HG03354 (cell line): Measurements from ENCODE around the gene CRB2.
A peak's percentile ranks its signal among the peaks of the same experiment; 100 is the strongest.

Source experiments
- ATAC-seq: cut with Tn5 transposase; IDR thresholded peaks from one replicate; pipeline ENCODE4 v1.9.1; 2021; ENCODE audit warnings: mild to moderate bottlenecking; ENCODE audit not compliant: unreplicated experiment, poor library complexity, severe bottlenecking

Gene CRB2

GRCh38 chr9:123345567-123345955, 10.4 kb upstream of the CRB2 start:
- ATAC-seq, result no peak

GRCh38 chr9:123346026-123346425, 10.0 kb upstream of the CRB2 start:
- no peak for ATAC-seq

GRCh38 chr9:123346826-123347225, 9.2 kb upstream of the CRB2 start:
- ATAC-seq, result no peak

GRCh38 chr9:123347289-123348060, 8.5 kb upstream of the CRB2 start:
- ATAC-seq, result no peak

GRCh38 chr9:123348317-123348992, 7.5 kb upstream of the CRB2 start:
- ATAC-seq, result no peak

- no peak for ATAC-seq
Observed at GRCh38 chr9:123349033-123349432, 7.0 kb upstream of the CRB2 start.

GRCh38 chr9:123349691-123350480, 6.1 kb upstream of the CRB2 start:
- peak; percentile 67 for ATAC-seq

GRCh38 chr9:123350590-123351310, 5.2 kb upstream of the CRB2 start:
- ATAC-seq, result no peak

GRCh38 chr9:123353041-123353440, 3.0 kb upstream of the CRB2 start:
- ATAC-seq, result no peak

- peak; percentile 73 for ATAC-seq
Observed at GRCh38 chr9:123353984-123354591, 1.9 kb upstream of the CRB2 start.

- no peak for ATAC-seq
Observed at GRCh38 chr9:123354806-123355508, 1.0 kb upstream of the CRB2 start.

- no peak for ATAC-seq
Observed at GRCh38 chr9:123356851-123357742, 1.1 kb downstream of the CRB2 start.

- no peak for ATAC-seq
Observed at GRCh38 chr9:123357743-123358059, 1.7 kb downstream of the CRB2 start.

- ATAC-seq, result no peak
Observed at GRCh38 chr9:123358181-123358905, 2.3 kb downstream of the CRB2 start.

- ATAC-seq, result no peak
Observed at GRCh38 chr9:123359106-123359505, 3.1 kb downstream of the CRB2 start.

GRCh38 chr9:123359546-123359945, 3.5 kb downstream of the CRB2 start:
- ATAC-seq, result no peak
